AG09309 (cell line): ENCODE data around the gene YIF1B.

Experiments
- DNase-seq: peaks from one replicate; pipeline ENCODE4 v3.0.0-alpha.2; 2010; ENCODE audit warnings: low read depth
- H3K4me3 ChIP-seq: 2 replicates; pipeline ENCODE4 v1.5.1; 2011; ENCODE audit warnings: mild to moderate bottlenecking, low read depth, low read length, moderate library complexity; ENCODE audit not compliant: control insufficient read depth
- CTCF ChIP-seq: IDR thresholded peaks from 2 replicates; pipeline ENCODE4 v1.5.1; 2011; ENCODE audit warnings: mild to moderate bottlenecking, low read depth, low read length, inconsistent platforms; ENCODE audit not compliant: insufficient read depth, control insufficient read depth; ENCODE audit errors: missing control alignments

YIF1B gene

GRCh38 chr19:38304866-38305429 is 10.8 kb downstream of the YIF1B start:
- no peak for DNase-seq
- no peak for TF ChIP-seq CTCF
- H3K4me3 ChIP-seq: no peak overlapping the region

- no peak overlapping the region for H3K4me3 ChIP-seq
- TF ChIP-seq CTCF: no peak
- DNase-seq: no peak
These were observed 11.3 kb downstream of the YIF1B start for GRCh38 chr19:38304352-38304865.

- TF ChIP-seq CTCF: no peak
- no peak within 1 kb of the TSS for H3K4me3 ChIP-seq
- no peak for DNase-seq
These were observed 12.0 kb downstream of the YIF1B start, which contains the start of gene C19orf33 for GRCh38 chr19:38303517-38304351. C19orf33 (plus strand) TSS chr19:38304251; CDS start chr19:38304262, 11 bp downstream.

GRCh38 chr19:38298821-38299680 is 16.7 kb downstream of the YIF1B start:
- DNase-seq: no peak

GRCh38 chr19:38294090-38294489 is 21.7 kb downstream of the YIF1B start:
- TF ChIP-seq CTCF: no peak
- DNase-seq: no peak
- H3K4me3 ChIP-seq: no peak overlapping the region

More at GRCh38 chr19:38298821-38299680, 16.7 kb downstream of the YIF1B start:
- TF ChIP-seq CTCF: no peak
- H3K4me3 ChIP-seq: no peak overlapping the region

GRCh38 chr19:38293281-38293680 is 22.5 kb downstream of the YIF1B start:
- no peak for TF ChIP-seq CTCF
- H3K4me3 ChIP-seq: no peak overlapping the region
- DNase-seq: no peak
